ENCODE measurements around the gene NPIPB2. TPM values are rescaled to one million over a fixed set of nuclear protein-coding genes. Genes with fewer than 3 reads are reported as not detected.
"Not testable (repeated sequence)": the region's sequence is repeated elsewhere in the genome, so short reads cannot be mapped to it uniquely, and the experiment has no call there.

The NPIPB2 gene
- polyA plus RNA-seq, 3 donors, result 0.62 to 12.4 (median 1.8) TPM

DNA sequence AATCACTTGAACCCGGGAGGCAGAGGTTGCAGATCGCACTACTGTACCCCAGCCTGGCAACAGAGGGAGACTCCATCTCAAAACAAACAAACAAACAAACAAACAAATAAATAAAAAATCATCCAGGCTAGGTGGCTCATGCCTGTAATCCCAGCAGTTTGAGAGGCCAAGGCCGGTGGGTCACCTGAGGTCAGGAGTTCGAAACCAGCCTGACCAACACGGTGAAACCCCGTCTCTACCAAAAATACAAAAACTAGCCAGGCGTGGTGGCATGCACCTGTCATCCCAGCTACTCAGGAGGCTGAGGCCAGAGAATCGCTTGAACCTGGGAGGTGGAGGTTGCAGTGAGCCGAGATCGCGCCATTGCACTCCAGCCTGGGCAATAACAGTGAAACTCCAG lies 21.1 kb upstream of the NPIPB2 start:
- DNase-seq (ENCODE audit: low read depth in 3 of 3, low spot score in 2 of 3), result not testable (repeated sequence)

- DNase-seq (ENCODE audit: low read depth in 3 of 3, low spot score in 2 of 3), result not testable (repeated sequence)
Observed at GRCh38 chr16:11962457-11962856, 20.6 kb upstream of the NPIPB2 start.

DNA sequence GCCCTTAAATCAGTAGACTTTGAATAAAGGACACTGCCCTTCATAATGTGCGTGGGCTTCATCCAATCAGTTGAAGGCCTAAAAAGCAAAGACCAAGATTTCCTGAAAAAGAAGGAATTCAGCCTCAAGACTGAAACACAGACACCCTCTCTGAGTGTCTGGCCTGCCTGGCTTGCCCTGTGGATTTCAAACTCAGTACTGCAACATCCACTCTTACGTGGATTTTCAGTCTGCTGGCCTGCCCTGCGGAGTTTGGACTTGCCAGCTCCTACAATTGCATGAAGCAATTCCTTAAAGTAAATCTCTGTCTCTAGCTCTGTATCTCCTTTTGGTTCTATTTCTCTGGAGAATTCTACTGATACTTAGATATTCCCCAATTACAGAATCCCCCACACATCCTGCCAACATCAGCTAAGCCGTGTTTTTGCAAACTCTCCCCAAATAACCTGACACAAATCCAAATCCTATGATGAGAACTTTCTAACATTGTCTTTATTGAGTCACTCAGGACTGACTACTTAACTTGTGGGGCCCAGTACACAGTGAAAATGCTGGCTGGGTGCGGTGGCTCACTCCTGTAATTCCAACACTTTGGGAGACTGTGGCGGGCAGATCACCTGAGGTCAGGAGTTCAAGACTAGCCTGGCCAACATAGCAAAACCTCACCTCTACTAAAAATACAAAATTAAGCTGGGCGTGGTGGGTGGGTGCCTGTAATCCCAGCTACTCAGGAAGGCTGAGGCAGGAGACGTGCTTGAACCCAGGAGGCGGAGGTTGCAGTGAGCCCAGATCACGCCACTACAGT lies 15.9 kb upstream of the NPIPB2 start:
- DNase-seq (ENCODE audit: low read depth in 3 of 3, low spot score in 2 of 3), result no peak

- no peak for DNase-seq (ENCODE audit: low read depth in 3 of 3, low spot score in 2 of 3)
Observed at GRCh38 chr16:11956558-11956957, 14.7 kb upstream of the NPIPB2 start.

DNA sequence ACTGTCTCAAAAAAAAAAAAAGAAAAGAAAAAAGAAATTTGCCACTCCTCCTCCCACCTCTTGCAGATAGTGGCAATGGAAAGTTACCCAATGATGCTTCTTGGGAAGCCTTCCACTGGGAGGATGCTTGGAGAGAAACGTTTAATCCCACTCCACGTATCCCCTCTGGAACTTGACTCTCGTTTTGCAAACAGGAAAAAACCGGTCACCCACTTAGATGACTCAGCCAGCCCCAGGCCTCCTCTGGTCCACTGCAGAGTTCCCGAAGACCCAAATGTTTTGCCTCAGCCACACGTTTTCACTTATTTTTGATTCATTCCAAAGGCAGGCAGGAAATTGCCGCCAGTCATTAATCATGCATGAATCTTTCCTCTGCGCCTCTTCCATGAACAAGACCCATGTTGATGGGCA lies 13.9 kb upstream of the NPIPB2 start:
- DNase-seq (ENCODE audit: low read depth in 3 of 3, low spot score in 2 of 3), result no peak

DNA sequence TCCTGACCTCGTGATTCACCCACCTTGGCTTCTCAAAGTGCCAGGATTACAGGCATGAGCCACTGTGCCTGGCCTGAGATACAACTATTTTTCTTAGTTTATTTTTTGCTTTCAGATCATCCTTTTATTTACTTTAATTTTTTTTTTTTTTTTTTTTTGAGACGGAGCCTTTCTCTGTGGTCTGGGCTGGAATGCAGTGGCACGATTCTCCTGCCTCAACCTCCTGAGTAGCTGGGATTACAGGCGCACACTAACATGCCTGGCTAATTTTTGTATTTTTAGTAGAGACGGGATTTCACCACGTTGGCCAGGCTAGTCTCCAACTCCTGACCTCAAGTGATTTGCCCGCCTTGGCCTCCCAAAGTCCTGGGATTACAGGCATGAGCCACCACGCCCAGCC lies 11.7 kb upstream of the NPIPB2 start:
- DNase-seq (ENCODE audit: low read depth in 3 of 3, low spot score in 2 of 3), result not testable (repeated sequence)

GRCh38 chr16:11950388-11950787 lies 8.5 kb upstream of the NPIPB2 start:
- DNase-seq (ENCODE audit: low read depth in 3 of 3, low spot score in 2 of 3), result no peak

DNA sequence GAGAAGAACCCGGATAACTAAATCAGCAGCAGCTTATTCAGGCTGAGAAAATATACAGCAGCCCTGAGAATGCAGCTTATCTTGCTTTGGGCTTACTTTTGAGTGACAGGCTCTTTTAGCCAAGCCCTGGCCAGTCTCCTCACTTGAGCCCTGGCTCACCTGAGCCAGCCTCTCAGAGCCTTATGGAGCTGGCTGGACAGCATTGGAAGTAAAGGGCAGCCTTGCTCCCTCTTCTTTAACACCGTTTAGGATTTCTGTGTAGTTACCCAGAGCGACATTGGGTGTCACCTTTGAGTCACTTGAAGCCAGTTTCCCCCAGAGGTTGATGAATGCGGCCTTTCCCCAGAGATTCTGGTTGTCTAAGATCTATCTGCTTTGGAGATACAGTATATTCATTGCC lies 7.7 kb upstream of the NPIPB2 start:
- DNase-seq (ENCODE audit: low read depth in 3 of 3, low spot score in 2 of 3), result no peak

DNA sequence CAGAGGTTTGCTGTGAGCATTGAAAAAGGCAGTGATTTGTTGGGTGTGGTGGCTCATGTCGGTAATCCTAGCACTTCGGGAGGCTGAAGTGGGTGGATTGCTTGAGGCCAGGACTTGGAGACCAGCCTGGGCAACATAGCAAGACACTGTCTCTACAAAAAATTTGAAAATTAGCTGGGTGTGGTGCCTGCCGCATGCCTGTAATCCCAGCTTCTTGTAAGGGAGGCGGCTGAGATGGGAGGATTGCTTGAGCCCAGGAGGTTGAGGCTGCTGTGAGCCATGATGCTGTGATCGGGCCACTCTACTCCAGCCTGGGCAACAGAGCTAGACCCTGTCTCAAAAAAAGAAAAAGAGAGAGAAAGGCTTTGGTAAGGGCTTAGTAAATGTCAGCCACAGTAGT lies 7.0 kb upstream of the NPIPB2 start:
- no peak for DNase-seq (ENCODE audit: low read depth in 3 of 3, low spot score in 2 of 3)

DNA sequence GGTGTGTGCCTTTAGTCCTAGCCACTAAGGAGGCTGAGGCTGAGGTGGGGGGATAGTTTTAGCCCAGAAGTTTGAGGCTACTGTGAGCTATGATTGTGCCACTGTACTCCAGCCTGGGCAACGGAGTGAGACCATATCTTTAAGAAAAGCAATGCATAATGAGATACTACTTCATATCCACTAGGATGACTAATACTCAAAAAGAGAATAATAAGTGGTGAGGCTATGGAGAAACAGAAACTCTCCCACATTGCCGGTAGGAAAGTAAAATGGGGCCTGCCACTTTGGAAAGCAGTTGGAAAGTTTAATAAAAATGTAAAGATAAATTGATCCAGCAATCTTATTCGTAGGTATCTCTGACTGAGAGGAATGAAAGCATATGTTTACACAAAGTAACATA lies 4.6 kb upstream of the NPIPB2 start:
- DNase-seq (ENCODE audit: low read depth in 3 of 3, low spot score in 2 of 3), result no peak

- DNase-seq (ENCODE audit: low read depth in 3 of 3, low spot score in 2 of 3), result not testable (repeated sequence)
Observed at GRCh38 chr16:11927350-11927749, 14.5 kb downstream of the NPIPB2 start.

GRCh38 chr16:11924046-11924445 lies 17.8 kb downstream of the NPIPB2 start:
- not testable (repeated sequence) for DNase-seq (ENCODE audit: low read depth in 3 of 3, low spot score in 2 of 3)

GRCh38 chr16:11916524-11917285 lies 25.1 kb downstream of the NPIPB2 start:
- DNase-seq (ENCODE audit: low read depth in 3 of 3, low spot score in 2 of 3), result no peak

DNA sequence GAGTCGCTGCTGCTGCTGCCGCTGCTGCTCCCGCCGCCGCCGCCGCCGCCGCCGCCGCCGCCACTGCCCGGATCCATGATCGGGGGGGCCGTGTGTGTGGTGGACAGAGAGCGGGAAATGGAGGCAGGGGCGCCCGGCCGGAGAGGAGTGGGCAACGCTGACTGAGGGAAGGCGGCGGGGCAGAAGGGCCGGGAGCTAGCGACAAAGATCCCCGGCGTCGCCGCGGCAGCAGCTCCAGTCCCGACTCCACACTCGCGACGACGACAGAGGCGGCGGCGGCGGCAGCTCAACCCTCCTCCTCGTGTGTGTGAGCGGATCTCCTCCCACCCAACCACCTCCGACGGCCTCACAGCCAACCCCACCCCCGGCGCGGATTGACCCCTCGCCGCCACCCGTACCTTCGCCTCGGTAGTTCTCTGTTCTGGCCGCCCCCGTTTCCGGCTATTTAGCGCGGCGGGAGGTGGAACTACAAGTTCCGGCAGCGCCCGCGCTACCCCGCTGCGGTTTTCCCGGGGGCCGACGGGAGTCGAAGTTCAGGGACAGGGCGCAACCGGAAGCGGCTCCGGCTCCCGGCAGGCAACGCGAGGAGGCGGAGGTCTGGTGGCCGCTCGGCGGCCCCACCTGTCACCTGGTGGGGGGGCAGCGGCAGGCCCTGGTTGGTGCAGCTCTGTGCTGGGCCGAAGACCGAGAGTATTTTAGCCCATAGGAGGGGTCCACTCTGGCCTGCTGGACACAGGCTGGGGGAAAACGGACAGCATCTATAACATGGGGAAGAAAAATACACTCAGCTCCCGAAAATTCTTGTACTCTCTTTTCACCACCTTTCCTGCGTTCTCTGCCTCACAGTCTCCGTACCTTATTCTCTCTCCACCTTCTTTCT lies 26.0 kb downstream of the NPIPB2 start, which contains the start of gene GSPT1:
TSS of gene GSPT1 (minus strand) at position 313 of the 880 bp plus-strand sequence. CDS start at position 77, 236 bp downstream.
- peak; percentile 93 to 97 (median 95) for DNase-seq (ENCODE audit: low read depth in 3 of 3, low spot score in 2 of 3)

- DNase-seq (ENCODE audit: low read depth in 3 of 3, low spot score in 2 of 3), result no peak
Observed at GRCh38 chr16:11915114-11915643, 26.7 kb downstream of the NPIPB2 start.

GRCh38 chr16:11914210-11915113 lies 27.4 kb downstream of the NPIPB2 start:
- no peak for DNase-seq (ENCODE audit: low read depth in 3 of 3, low spot score in 2 of 3)

DNA sequence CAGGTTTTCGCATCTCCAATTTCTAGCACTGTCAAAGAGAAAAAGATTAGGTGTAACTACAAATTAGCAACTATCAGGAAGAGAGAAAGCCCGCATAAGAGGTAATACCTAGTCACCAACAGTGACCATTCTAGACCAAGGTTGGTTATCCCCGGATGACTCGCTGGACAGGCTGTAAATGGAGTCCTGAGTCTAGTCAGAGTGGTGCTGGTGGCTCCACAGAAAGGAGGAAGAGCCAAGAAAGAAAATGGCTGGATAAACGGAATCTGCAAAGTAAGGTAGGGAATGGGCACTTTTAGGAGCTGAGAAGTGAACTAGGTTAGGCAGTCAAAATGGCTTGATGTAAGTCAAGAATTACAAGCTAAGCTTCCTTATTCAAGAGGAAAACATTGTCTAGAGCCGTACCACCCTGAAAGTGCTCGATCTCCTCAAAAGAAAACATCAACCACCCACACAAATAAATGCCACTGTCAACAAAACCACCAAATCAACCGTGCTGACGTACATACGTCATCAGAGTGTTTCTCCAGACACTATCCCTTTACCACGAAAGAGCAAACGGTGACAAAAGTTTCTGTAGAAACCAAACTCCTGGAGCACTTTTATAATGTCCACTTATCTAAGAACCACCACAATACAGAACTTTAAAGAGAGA lies 28.3 kb downstream of the NPIPB2 start:
- DNase-seq (ENCODE audit: low read depth in 3 of 3, low spot score in 2 of 3), result no peak

- no peak for DNase-seq (ENCODE audit: low read depth in 3 of 3, low spot score in 2 of 3)
Observed at GRCh38 chr16:11909653-11910545, 31.9 kb downstream of the NPIPB2 start.
